ENCODE results near the gene DOK4.
"Not testable (repeated sequence)": the region's sequence is repeated elsewhere in the genome, so short reads cannot be mapped to it uniquely, and the experiment has no call there.

The DOK4 gene

GRCh38 chr16:57445510-57445909 lies 40.8 kb downstream of the DOK4 start:
- DNase-seq (ENCODE audit: low spot score) = no peak

GRCh38 chr16:57444711-57445110 lies 41.6 kb downstream of the DOK4 start:
- no peak for DNase-seq (ENCODE audit: low spot score)

GRCh38 chr16:57440551-57440950 lies 45.7 kb downstream of the DOK4 start:
- not testable (repeated sequence) for DNase-seq (ENCODE audit: low spot score)

GRCh38 chr16:57439947-57440346 lies 46.3 kb downstream of the DOK4 start:
- not testable (repeated sequence) for DNase-seq (ENCODE audit: low spot score)

GRCh38 chr16:57435838-57436237 lies 50.5 kb downstream of the DOK4 start:
- DNase-seq (ENCODE audit: low spot score) = no peak

GRCh38 chr16:57434003-57434402 lies 52.3 kb downstream of the DOK4 start:
- no peak for DNase-seq (ENCODE audit: low spot score)

- no peak for DNase-seq (ENCODE audit: low spot score)
Observed at GRCh38 chr16:57432989-57433388, 53.3 kb downstream of the DOK4 start.

- DNase-seq (ENCODE audit: low spot score) = no peak
Observed at GRCh38 chr16:57432505-57432904, 53.8 kb downstream of the DOK4 start.

GRCh38 chr16:57430955-57431354 lies 55.3 kb downstream of the DOK4 start:
- no peak for DNase-seq (ENCODE audit: low spot score)

GRCh38 chr16:57427824-57428223 lies 58.5 kb downstream of the DOK4 start:
- DNase-seq (ENCODE audit: low spot score) = no peak

GRCh38 chr16:57427307-57427706 lies 59.0 kb downstream of the DOK4 start:
- DNase-seq (ENCODE audit: low spot score) = no peak

GRCh38 chr16:57426356-57426755 lies 59.9 kb downstream of the DOK4 start:
- no peak for DNase-seq (ENCODE audit: low spot score)

- no peak for DNase-seq (ENCODE audit: low spot score)
Observed at GRCh38 chr16:57424583-57424982, 61.7 kb downstream of the DOK4 start.

- DNase-seq (ENCODE audit: low spot score) = no peak
Observed at GRCh38 chr16:57423152-57423551, 63.1 kb downstream of the DOK4 start.

GRCh38 chr16:57422026-57422944 lies 64.0 kb downstream of the DOK4 start:
- no peak for DNase-seq (ENCODE audit: low spot score)
